EH (cell line): ENCODE measurements around the gene RNF7.
A peak's percentile ranks its signal among the peaks of the same experiment; 100 is the strongest.
"Not testable (repeated sequence)": the region's sequence is repeated elsewhere in the genome, so short reads cannot be mapped to it uniquely, and the experiment has no call there.

Experiments
- DNase-seq: peaks from one replicate; pipeline ENCODE4 v3.0.0-alpha.2; 2015; ENCODE audit warnings: low read depth

Gene RNF7

DNA sequence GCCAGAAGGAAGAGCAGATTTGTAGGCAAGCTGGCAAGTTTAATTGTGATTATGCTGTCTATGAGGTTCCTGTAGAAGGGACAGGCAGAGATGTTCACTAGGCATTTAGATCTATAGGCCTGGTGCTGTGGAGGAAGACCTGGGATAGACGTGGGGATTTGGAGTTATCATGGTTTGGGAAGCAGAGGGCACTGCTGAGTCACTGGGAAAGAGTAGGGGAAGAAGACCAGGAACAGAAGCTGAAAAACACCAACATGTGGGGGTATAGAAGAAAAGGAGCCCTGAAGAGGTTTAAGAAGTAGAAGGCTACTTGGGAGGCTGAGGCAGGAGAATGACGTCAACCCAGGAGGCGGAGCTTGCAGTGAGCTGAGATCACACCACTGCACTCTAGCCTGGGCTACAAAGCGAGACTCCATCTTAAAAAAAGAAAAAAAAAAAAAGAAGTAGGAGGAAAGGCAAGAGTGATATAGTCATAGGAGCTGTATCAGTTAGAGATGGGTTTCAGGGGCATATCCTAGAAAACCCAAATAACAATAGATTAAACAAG, 44.4 kb downstream of the RNF7 start:
- no peak for DNase-seq

DNA sequence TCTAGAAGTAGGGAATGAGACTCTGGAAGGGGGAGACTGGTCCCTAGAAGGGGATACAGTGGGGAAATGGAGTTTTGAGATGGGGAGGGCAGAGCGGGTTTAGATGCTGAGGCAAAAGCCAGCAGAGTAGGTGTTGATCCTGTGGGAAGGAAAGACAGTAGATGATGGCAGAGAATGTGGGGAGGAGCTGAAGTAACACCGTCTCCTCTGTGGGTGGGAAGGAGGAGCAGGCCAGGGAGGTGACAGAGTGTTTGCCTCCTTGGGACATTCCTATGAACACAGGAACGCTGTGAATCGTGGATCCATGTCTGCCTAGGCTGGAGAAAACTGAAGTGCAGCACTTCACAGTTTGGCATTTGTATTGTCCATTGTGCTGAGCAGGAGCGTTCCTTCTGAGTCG, 45.5 kb downstream of the RNF7 start:
- DNase-seq: no peak

DNA sequence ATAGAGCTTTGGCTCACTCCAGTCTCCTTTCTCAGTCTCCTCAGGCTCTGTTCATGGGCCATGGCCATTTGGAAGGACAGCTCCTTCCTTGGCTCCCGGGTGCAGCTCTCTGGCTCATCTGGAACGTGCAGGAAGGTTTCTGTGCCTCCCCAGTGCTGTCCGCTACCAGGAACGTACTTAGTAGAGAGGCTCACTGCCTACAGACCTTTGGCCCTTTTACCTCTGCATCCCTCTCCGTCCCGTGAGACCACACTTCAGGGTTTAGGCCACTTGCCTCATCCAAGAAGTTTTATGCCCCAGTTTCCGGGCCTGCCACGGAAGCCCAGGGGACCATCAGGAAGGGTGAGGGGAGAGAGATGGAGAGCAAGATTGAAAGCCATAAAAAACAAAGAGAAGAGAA, 46.0 kb downstream of the RNF7 start:
- no peak for DNase-seq

DNA sequence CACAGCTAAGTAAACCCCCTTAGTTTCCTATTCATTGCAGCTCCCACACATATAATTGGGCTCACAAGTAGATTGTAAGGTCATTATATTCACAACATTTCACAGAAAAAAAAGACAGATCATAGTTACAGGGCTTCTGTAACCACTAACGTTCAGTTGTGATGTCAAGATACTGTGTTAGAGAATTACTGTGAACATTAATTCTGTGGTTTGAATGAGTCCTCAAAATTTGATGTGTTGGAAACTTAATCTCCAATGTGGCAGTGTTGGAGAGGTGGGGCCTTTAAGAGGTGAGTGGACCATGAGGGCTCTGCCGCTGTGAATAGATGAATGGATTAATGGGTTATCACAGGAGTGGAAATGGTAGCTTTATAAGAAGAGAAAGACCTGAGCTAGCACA, 46.4 kb downstream of the RNF7 start:
- no peak for DNase-seq

DNA sequence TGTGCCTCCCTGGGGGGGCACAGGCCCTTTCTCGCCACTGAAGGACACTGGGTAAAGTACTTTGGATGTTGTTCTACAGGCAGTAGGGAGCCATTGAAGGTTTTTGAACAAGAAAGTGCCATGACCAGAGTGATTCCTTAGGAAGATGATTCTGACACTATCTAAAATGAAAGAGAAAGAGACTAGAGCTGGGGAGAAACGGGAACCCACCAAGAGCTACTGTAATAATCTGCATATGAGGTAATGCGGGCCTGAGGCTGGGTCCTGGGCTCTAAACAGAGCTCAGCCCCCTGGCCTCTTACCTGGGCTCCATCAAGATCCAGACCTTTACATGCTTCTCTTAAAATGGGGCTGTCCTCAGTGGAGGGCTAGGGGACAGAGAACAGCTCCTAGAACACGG, 50.1 kb downstream of the RNF7 start:
- DNase-seq: no peak

DNA sequence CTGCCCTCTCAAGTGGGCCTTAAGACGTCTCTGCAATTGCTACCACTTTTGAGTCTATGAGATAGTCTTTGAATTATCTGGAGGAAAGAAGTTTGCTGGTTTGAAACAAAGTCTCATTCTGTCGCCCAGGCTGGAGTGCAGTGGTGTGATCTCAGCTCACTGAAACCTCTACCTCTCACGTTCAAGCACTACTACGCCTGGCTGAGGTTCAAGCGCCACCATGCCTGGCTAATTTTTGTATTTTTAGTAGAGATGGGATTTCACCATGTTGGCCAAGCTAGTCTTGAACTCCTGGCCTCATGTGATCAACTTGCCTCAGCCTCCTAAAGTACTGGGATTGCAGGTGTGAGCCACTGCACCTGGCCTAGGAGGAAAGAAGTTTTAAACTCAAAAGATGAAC, 50.7 kb downstream of the RNF7 start:
- DNase-seq: not testable (repeated sequence)

DNA sequence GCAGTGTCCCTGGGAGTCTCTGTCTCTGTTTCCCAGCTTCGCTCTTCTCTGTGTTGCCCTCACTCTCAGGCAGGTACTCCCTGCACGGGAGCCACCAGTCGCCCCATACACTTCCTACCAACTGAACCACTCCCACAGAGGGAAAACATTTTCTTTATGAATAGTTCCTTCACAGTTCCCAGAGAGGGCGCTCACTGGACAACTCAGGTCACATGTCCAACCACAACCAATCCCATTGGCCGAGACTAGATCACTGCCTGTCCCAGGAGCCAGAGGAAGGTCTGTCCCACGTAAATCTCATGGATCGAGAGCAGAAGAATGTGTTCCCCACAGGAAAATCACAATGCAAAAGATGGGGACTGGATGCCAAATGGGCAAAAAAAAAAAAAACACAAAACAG, 51.2 kb downstream of the RNF7 start:
- DNase-seq: no peak

DNA sequence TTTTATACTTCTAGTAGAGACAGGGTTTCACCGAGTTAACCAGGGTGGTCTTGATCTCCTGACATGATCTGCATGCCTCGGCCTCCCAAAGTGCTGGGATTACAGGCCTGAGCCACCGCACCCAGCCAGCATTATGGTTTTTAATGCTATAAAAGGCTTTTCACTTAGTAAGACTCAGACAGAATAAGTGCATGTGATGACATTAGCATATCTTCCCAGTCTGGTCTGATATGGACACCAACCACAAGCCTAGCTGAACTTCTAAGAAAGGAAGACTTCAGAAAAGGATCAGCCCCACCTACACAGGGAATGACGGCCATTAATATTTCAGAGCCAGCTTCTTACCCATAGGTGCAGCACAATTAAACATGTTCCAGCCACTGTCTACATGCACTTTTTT, 52.1 kb downstream of the RNF7 start:
- DNase-seq: no peak

DNA sequence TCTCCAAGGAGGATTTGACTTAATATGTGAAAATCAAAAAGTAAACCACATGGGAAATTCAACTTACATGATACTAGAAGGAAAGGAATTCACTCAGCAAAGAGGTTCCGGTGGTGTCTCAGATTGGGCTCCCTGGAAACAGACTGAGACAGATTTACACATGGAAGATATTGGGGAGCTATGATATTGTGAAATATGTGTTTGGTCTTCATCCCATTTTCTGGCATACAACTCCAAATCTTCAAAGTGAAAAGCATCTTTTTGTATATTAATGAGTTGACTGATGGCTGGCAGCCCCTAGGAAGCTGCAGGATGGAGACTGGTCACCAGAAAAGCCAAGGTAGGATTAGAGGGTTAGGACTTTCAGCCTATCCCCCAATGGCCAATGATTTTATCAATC, 54.4 kb downstream of the RNF7 start:
- no peak for DNase-seq

DNA sequence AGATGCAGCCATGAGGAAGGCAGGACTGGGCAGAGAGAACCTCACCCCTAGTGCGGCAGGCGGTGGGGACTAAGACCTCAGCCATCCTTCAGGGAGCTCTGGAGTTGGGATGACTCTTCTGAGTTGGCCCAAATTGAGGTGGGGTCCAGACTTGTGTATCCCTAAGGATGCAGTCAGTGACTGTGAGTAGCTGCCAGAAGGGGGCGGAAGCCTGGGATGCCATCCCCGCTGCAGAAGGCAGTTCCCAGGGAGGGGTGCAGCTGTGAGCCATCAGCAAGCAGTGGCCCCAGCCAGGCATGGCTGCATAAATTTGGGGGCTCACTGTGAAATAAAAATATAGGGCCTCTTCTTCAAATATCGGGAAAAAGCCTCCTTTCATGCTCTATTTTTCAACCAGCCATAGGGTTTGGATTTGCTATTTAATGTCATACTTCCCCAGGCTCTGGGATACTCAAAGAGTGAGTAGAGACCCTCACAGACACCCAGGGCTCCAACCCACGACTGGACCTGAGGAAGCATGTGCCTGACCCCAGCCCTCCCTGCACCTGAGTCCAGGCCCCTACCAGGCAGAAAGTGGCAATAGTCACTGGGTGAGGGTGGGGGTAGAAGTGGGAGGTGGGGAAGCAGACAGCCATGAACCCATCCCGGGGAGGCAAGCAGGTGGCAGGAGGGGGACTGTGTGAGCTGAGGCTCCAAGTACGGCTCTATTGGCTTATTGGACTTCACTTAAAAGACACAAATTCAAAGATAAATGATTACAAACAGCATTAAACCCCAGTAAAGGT, 55.6 kb downstream of the RNF7 start:
- DNase-seq: no peak

DNA sequence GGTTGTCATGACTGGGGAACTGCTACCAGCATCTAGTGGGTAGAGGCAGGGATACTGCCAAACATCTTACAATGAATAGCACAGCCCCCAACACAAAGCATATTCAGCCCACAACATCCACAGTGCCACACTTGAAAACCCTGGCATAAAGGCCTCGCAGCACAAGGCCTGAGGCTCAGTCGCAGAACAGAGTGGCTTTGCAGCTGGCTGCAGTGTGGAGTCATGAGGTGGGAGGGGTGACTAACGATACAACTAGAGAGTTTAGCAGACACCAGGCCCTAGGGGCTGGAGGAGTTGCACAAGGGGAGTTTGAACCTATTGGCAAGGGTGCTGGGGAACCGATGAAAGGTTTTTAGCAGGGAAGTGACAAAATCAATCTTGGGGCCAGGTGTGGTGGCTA, 57.2 kb downstream of the RNF7 start:
- no peak for DNase-seq

DNA sequence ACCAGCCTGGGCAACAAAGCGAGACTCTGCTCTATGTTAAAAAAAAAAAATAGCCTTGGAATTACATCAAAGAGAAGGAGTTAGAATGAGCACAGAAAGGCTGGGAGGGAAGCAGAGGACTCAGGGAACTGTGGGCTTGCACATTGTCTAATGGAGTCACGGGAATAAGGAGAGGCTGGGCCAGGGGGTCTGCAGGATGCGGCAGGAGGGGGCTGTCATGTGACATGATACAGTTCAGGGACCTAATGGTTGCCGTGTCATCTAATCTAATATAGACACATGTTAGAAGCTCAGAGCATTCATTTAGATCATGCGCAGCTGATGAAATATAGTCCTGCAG, 57.6 kb downstream of the RNF7 start:
- DNase-seq: no peak

DNA sequence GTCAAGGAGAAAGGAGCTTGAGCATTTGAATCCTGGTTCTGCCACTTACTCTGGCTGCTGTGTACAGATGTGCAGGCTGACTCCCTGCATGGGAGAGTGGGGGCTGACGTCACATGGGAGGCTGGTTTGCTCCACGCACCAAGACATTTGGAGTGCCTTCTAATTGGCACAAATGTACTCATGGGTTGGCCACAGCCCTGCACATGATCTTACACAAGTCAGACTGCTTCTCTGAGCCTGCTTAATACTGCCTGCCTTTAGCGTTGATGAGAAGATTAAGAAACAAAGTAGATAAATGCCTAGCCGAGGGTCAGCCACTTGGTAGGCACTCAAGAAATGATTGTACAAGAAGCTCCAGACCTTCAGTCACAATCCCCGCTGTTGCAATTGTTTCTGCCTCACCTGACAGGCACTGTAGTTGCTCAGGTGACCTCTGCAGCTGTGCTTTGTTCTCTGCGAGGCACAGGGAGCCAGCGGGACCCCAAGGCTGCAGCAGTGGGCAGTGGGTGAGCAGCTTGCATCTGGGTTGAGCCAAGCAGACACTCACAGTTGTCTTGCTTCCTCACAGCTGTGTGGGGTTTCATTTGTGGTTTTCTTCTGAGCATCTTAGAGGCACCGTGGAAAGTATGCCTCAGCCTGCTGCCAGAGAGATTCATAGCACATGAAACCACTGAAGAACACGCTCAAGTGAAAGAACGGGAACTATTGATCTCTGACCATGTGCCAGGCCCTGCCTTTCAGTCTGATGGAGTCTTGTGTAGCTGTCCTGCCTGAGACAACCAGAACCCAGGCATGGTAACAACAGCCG, 58.2 kb downstream of the RNF7 start:
- peak; percentile 20 for DNase-seq
